Umbilical cord (tissue), 2 donors: ENCODE results near the gene ALK. TPM values are rescaled to one million over a fixed set of nuclear protein-coding genes. Genes with fewer than 3 reads are reported as not detected.

Experiments
- DNase-seq: peaks from one replicate; pipeline ENCODE4 v3.0.0-alpha.2; 2015; ENCODE audit warnings: low spot score
- total RNA-seq: library from RNA; depleted of rRNA; stranded (reverse); fragments of >200 nt; gene quantifications from one replicate; pipeline ENCODE4 v1.2.3, GENCODE V29; 2014; ENCODE audit warnings: low replicate concordance; ENCODE audit not compliant: insufficient read depth

Gene ALK
- total RNA-seq, 1 donor from 2014 or later: 1.2 TPM

- no peak for DNase-seq
Observed at GRCh38 chr2:29202819-29203495, 718.4 kb downstream of the ALK start.

- no peak for DNase-seq
Observed at GRCh38 chr2:29201979-29202378, 719.4 kb downstream of the ALK start.

- DNase-seq: peak; percentile 65
Observed at GRCh38 chr2:29196792-29197788, 724.3 kb downstream of the ALK start.

GRCh38 chr2:29195796-29196195 is 725.6 kb downstream of the ALK start:
- no peak for DNase-seq

GRCh38 chr2:29193681-29194080 is 727.7 kb downstream of the ALK start:
- DNase-seq: no peak

- no peak for DNase-seq
Observed at GRCh38 chr2:29193111-29193510, 728.3 kb downstream of the ALK start.

- no peak for DNase-seq
Observed at GRCh38 chr2:29192526-29192925, 728.9 kb downstream of the ALK start.

GRCh38 chr2:29191817-29192216 is 729.6 kb downstream of the ALK start:
- no peak for DNase-seq

GRCh38 chr2:29189052-29189451 is 732.3 kb downstream of the ALK start:
- no peak for DNase-seq

- peak; percentile 8 for DNase-seq
Observed at GRCh38 chr2:29187926-29188325, 733.5 kb downstream of the ALK start.

GRCh38 chr2:29186817-29187216 is 734.6 kb downstream of the ALK start:
- DNase-seq: no peak

- no peak for DNase-seq
Observed at GRCh38 chr2:29184531-29184930, 736.9 kb downstream of the ALK start.

GRCh38 chr2:29182920-29183319 is 738.5 kb downstream of the ALK start:
- no peak for DNase-seq

GRCh38 chr2:29182334-29182733 is 739.1 kb downstream of the ALK start:
- DNase-seq: no peak

- DNase-seq: no peak
Observed at GRCh38 chr2:29175338-29175737, 746.0 kb downstream of the ALK start.

- DNase-seq: no peak
Observed at GRCh38 chr2:29174937-29175336, 746.4 kb downstream of the ALK start.

GRCh38 chr2:29166242-29167039 is 754.9 kb downstream of the ALK start:
- no peak for DNase-seq

- peak; percentile 5 for DNase-seq
Observed at GRCh38 chr2:29165362-29166241, 755.8 kb downstream of the ALK start.

GRCh38 chr2:29164091-29164846 is 757.1 kb downstream of the ALK start:
- no peak for DNase-seq
